GM19238 (cell line): Measurements from ENCODE around the gene CCNK.

Experiments used
- DNase-seq: peaks from one replicate; pipeline ENCODE4 v3.0.0; 2011; ENCODE audit warnings: low spot score; ENCODE audit not compliant: insufficient read length

The CCNK gene

DNA sequence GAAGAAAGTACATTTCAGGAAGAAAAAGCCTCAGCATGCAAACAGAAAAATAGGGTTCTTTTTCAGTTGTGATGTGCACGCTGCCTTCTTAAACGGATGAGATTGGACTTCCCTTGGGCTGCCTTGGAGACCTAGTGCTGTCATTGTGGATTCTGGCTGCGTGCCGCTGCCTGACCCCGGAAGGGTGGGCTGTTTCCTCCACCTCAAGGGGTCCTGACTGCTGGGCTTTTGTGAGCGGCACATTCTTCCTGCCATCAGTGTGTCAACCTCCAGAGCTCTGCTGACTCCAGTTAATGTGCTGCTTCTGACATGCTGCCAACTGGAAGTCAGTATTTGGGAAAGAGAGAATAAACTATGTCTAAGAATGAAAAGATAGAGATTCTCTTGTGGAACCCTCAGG lies 25.1 kb downstream of the CCNK start:
- DNase-seq, result no peak

DNA sequence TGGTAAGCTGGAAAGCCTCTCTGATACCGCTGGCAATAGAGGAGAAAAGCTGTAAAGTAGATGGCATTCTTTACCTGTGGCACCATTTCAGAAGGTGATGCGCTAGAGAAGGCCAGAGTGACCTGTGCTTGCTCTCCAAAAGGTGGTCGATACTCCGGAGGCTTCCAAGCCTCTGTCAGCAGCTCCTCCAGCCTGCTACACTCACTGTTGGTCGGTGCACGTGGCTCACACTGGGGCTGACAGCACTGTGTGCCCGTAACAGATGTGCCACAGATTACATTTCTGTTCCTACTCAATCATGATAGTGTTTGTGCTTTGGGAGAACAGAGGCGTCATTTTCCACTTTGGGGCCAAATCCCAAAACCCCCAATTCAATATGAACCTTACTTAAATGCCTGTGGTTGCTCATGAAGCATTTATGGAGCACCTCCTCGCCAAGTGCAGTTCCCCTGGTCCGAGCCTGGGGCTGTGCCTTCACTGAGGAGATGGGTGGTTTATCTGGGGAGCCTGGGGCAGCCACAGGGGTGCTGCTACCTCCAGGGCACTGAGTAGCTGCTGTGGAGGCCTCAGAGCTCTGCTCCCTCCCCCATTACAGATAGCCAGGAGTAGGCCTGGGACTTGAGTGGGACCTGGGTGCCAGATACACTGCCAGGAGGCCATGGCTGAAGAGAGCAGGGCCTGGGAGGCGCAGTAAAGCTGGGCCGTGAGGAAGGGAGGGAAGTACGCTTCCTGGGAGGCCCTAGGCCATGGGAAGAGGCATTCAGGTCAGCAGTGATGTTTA lies 26.8 kb downstream of the CCNK start:
- DNase-seq, result no peak

DNA sequence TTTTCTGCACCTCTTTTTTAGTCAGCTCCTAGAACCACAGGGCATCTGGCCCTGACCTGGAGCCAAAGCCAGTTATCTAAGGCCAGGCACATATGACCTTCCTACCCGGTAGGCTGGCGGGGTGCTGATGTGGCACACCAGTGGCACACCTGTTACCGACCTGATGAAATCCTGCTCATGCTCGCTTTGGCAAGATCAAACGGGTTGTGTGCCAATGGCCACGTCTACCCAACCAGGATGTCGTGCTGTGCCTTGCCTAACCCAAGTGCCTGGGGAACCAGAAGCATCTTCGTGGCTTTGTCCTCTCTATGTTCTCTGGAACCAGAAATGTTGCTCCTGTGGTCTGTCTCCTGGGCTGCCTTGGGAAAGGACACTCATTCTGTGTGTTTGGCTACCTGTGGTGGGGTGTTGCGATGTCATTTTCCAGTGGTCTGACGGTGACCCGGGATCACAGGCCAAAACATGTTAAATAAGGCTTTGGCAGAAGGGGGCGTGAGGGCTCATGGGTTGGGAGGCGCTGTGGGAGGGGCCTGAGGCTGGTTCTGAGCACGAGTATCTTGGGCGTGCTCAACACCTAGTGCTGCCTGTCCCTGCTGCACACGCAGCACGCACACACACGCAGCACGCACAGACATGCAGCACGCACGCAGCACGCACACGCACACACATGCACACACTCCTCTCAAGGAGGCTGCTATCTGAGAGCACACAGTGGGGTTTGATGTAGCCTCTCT lies 27.9 kb downstream of the CCNK start:
- no peak for DNase-seq

DNA sequence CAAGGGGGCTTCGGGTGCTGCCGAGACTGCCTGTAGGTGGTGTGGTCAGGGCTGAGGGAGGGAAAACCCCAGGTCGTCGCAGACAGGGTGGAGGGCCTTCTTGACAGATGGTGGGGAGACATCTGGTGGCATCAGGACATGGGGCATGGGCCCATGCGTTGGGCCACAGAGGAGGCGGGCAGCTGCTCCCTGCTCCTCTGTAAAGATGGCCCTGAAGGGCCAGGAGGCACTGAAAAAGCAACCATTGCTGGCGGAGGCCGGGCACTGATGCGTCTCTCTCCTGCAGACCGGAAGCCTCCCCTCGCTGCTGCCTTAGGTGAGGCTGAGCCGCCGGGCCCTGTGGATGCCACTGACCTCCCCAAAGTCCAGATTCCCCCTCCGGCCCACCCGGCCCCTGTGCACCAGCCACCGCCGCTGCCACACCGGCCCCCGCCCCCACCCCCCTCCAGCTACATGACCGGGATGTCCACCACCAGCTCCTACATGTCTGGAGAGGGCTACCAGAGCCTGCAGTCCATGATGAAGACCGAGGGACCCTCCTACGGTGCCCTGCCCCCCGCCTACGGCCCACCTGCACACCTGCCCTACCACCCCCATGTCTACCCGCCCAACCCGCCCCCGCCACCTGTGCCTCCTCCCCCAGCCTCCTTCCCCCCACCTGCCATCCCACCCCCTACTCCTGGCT lies 28.8 kb downstream of the CCNK start:
- no peak for DNase-seq

DNA sequence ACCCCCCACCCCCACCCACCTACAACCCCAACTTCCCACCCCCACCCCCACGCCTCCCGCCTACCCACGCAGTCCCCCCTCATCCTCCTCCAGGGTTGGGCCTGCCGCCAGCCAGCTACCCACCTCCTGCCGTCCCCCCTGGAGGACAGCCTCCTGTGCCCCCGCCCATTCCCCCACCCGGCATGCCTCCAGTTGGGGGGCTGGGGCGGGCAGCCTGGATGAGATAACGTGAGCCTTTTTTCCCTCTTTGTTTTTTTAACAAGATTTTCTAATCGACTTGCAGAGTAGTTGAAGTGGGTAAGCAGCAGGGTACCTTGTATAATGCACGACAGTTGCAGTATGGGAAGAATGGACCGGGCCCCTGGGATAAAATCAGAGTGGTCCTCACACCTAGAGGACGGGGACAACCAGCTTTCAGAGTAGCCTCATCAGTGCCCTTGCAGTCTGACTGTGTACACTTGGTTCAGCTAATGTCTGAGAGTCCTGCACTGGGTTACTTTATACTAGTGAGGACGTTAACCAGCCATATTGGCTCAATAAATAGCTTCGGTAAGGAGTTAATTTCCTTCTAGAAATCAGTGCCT lies 29.4 kb downstream of the CCNK start:
- no peak for DNase-seq

DNA sequence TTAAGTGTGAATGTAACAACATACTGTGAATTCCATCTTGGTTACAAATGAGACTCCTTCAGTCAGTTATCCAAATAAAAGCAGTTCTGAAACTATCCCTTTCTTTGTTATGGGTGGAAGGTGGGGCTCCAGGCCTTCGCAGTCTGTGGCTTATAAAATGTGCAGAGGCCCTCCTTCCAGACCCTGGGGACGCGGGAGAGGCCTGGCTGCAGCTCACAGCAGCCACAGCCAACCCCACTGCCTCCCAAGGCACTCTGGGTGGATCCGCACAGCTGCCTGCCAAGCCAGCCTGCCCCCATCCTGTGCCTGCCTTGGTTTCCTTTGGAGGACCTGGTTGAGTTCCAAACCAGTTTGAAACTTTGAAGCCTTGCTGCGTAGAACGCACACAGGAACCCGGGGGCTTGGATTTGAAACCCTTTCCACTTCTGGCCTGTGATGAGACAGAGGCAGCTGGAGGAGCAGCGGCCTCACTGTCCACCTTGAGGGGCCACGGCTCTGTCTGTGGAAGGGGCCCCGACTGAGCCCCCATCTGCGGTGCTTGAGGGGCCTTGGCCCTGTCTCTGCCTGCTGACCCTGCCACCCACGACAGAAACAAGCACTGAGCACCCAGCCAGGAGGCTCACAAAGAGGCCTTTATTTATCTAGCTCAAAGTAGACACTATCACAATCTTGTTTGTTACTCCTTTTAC lies 30.4 kb downstream of the CCNK start:
- no peak for DNase-seq

DNA sequence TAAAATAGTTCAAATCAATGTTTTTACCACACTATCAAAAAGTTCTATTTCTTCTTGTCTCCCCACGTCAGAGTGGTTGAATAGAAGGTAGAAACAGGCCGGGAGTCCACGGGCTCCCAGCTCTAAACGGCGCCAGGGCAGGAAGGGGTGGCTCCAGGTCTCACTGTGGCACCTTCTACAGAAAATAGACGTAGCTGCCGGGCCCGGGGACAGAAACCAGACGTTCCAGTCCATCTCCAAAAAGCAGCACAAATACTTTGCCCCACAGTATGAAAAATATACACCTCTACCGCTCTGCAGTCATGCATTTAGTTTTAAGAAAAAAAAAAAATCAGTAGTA lies 30.9 kb downstream of the CCNK start:
- DNase-seq, result no peak

DNA sequence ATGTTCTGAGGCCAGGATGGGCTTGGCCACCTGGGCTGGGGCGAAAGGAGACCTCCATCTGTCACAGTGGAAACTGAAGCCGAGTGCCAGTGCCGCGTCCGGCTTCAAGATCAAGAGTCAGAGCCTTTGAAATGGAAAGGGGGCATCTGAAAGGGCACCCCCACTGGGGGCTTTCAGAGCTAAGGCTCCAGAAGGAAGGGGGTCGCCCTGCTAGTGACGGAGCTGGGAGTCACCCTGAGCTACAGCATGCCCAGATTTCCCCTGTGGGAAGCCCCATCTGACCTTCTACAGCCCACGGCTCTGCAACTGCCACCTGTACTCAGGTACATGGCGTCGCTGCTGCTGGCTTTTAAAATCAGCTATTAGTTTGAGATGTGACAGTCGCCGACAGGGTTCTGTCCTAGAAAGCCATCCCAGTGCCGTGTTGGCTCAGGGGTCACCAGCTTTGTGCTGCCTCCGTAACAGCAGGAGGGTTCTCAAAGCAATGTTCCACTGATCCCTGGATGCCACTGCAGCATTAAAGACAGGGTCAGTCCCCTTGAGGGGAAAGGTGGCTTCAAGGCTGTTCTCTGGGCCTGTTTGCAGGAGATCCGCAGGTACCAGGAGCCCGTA lies 31.5 kb downstream of the CCNK start:
- no peak for DNase-seq

DNA sequence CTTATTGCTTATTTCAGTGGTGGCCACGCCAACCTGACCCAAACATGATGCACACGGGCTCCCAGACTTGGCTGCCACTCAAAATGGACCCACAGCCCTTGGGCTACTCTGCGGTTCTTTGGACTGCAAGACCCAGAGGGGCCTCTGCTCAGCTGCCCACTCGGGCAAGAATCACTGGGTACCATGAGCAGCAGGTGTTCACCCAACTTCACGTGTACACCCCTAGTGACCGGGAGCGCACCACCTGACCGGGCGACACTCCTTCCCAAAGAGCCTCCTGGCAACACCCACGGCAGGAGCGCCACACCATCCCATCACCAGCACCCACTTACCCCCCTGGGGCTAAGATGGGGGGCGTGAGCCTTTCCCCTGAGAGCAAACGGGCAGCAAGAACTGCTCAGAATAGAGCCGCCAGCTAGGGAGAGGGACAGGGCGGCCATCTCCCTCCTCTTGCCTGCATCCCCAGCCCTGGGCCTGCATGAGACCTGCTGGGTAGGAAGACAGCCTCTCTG lies 32.0 kb downstream of the CCNK start:
- no peak for DNase-seq

DNA sequence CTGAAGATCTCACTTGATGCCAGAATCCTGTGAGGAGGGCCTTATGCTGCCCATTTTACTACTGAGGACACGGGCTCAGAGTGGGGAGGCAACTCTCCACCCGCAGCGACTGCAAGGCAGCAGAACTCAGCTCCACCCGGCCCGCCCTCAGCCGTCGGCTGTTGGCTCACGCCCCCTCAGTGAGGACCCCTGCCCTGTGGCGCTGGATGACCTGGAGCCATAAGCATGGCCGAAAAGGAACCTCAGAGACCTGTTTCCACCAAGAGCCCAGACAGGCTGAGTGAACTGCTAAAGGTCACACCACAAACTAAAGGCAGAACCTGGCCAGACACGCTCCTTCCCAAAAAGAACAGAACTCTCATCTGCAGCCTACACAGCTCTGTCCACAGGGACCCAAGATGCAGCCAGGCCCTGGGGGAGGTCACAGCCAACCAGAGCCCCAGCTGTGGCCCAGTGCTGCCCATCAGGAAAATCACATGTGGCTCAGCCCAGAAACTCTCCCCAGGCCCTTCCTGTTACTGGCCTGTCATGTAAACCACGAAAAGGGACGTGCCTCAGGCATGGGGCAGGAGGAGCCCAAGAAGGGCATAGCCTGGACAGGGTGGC lies 32.8 kb downstream of the CCNK start:
- no peak for DNase-seq

DNA sequence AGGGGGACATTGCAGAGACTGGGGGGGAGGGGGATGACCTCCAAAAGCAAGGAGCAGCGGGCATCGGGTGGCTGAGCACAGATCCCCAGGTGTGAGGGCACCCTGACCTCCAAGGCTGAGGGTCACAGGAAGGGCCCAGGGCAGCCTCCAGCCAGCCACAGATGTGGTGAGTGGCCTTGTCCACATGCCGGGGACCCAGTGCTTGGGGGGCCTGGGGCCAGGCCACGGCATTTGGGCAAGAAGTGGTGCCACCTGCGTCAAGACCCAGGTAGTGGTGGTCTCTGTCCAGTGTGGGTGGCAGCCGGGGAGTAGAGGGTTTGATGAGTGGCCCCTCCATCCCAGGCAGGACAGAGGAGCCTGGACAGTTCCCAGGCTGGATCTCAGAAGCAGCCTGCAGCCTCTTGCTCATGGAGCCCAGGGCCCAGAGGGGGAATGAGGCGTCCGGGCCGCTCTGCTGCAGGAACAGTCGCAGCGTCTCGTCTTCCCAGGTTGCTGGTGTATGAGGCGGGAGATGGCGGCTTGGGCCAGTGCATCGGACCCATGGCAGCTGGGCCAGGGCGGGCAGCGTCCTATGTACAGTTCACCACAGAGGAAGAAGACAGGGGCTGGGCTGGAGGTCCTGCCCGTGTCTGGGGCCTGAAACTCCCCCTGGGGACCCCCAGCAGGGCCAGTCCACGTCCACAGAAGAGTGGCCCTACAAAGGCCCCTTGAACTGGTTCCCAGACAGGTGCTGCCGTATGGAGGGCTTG lies 33.5 kb downstream of the CCNK start:
- no peak for DNase-seq

DNA sequence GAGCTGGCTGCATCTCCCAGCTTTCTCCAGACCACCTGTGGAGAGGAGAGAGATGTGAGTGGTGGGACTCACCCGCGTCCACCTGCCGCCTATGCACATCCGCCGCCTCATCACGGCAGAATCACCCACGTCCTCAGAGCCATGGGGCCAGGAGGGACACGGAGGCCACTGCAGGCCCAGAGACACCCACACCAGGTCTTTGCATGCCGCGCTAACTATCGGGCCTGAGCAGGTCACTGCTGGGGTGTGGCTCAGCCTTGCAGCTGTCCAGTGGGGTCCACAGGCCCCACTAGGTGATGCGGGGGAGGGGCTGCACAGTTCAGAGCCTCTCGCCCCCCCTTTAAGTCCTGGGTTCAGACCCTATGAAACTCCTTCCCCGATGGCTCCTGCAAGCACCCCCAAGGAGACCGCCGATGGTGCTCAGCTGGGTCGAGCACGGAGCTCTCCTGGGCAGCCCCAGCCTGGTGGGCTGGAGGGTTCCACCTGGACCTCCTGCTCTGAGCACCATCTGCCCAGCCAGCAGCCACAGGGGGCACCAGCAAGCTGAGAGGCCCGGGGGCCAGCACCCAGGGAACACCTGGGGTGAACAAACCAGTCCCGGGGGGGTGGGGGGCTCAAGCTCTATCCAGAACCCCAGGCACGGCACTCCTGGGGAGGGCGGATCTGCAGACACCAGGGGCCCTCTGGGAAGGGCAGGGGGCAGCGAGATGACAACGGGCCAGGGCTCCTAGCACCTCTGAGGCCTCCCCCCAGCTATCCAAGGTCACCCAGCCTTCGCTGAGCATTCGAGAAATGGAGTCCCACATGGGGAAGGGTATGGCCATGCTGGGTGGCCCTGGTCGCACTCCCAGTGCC lies 34.3 kb downstream of the CCNK start:
- no peak for DNase-seq

DNA sequence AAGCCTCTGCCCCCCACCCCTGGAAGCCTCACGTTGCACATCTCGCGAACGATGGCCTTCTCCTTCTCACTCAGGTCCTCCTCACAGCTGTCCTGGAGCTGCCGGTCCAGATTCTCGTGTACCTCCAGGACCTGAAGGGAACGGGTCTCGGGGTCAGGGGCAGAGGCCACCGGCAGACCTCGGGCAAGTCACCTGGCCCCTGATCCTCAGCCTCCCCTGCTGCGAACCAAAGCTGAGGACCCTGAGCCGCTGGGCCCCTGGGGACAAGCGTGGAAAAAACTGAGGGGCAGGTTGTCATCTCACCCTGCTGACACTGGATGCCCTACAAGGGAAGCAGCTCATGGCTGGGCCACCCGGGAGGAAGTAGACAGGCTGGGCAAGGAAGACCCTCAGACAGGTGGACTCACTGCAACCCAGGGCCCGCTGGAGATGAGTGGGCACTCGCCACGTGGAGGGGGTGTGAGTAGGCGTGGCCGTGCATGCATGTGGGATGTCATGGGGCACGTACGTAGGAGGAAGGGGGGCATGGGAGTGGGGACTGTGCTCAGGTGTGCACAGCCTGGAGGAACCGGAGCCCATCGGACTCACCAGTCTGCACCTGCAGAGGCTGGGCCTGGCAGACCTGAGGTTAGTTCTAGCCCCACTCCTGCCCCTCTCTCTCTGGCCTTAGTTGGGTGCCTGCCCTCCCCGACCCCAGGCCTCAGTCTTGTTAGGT lies 35.1 kb downstream of the CCNK start:
- DNase-seq, result no peak

DNA sequence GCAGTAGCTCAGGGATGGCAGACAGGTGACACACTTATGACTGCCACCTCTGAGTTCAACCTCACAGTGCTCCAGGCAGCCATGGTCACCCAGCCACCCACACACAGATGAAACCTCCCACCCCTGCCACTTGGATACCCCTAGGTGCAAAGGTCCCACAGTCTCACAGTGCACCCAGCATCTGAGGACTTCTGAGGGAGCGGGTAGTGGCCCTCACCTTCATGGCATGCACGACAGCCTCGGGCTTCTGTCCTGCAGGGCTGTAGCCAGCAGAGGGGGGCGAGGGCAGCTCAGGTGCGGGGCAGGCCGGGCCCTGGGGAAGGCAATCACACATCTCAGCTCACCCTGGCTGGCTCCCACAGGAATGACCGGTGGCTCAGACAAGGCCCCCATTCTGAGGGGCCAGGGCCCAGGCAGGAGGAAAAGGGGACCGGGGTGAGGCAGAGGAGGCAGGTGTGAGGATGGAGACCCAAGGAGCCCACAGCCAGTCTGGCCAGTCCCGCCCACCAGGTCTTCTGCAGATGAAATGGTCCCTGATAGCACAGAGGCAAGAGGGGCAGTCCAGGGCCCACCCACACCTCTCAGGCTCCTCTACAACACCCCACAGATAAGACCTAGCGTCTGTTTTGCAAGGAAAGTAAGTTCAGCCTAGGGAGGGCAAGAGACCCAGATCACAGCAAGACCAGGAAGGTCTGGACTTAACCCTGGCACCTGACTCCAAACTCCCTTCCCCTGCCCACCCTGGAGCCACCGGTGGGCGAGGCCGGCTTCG lies 35.8 kb downstream of the CCNK start:
- no peak for DNase-seq

DNA sequence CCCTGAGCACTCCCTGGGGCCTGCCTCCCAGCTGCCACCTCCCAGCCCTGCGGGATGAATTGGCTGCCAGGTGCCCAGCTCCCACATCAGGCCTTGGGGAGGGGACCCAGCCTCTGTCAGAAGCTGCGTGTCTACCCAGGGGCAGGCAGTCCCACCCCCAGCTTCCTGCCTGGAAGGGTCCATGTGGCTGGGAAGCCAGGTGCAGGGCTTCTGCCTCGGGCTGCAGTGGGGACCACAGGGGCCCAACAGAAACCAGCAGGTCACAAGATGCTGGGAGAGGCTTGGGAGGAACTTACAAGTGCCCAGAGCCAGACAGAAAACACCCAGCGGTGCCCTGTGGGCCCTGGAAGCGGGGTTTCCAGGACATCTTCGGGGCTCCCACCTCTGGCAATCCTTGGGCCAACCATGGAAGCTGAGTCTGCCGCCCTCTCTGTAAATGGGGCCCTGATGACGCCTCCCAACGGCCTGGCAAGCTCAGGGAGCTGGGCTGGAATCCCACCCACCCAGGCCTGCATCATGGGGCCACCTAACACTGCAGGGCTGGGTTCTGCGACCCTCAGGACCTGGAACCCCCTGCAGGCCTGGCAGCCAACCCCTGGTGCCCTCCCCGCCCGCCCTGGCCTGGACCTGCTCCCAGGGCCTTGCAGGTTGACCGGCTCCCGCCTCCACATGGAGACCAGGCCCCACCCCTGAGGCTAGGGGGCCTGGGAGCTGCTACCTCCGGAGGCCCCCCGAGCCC lies 36.6 kb downstream of the CCNK start:
- no peak for DNase-seq

DNA sequence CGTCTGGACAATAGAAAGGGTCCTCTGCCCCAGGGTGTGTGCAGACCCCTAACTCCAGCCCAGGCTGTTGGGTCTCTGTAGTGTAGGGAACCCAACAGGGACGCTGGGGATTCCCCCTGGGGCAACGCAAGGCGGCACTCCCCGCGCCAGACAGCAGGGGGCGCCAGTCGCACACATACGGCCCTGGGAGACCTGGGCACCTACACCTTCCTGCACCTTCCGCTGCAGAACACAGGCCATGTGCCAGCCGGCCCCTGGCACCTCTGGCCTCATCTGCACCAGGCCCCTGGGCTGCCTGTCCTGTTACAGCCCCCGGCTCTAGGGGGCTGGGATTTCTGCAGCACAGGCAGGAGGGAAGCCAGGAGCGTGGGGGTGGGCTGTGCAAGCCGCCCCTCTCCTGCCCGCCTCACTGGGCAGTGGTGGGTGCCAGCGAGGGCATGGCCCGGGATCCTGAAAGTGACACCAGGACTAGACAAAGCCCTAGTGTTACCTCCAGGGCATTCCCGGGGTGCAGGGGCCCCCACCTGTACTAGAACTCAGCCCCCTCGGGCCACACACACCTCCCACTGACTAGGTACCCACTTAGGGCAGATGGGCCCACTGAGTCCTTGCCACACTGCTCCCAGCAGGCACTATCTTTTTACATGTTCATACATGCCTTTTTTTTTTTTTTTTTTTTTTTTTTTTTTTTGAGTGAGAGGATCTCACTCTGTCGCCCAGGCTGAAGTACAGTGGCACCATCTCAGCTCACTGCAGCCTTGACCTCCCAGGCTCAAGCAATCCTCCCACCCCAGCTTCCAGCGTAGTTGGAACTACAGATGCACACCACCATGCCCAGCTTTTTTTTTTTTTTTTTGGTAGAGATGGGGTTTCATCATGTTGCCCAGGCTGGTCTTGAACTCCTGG lies 37.5 kb downstream of the CCNK start:
- peak; percentile 87 for DNase-seq
